Activated CD8-positive, alpha-beta memory T cell treated with anti-CD3 and anti-CD28 coated beads for 1 hour (primary cell): Measurements from ENCODE around the gene ROBO1.
"Not testable (repeated sequence)": the region's sequence is repeated elsewhere in the genome, so short reads cannot be mapped to it uniquely, and the experiment has no call there.

ENCODE experiments used
- DNase-seq, 2 donors: peaks; one replicate each; pipeline ENCODE4 v3.0.0-alpha.2; 2020; ENCODE audit warnings: low read depth in 1 of 2; ENCODE audit errors: extremely low read depth in 1 of 2

The ROBO1 gene

GRCh38 chr3:79558943-79559342 lies 208.9 kb downstream of the ROBO1 start:
- DNase-seq = no peak

- DNase-seq = no peak
Observed at GRCh38 chr3:79555655-79556054, 212.1 kb downstream of the ROBO1 start.

- no peak for DNase-seq
Observed at GRCh38 chr3:79551997-79552396, 215.8 kb downstream of the ROBO1 start.

DNA sequence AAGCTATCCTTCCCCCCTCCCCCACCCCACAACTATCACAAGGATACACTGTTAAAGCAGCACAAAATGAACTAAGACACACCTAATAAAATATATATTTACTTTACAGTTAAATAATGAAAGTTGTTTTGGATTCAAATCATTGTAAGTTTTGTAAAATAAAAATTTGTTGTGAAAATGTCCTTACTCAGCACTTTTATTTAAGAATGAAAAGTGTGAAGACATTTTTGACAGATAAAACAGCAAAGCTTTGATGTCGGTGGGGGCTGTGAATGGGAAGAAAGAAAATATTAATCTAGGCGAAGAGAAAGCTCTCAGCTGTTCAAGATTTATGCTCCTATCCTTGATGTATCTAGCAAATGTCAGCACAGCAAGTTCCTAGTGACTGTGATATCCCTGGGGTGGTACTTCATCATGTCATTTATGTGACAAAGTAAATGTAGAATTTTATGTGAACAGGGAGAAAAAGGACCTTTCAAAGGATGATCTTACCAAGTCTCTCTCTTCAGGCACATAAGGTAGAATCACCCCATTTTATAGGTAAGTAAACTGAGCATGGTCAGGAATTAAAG lies 216.4 kb downstream of the ROBO1 start:
- no peak for DNase-seq

- DNase-seq = no peak
Observed at GRCh38 chr3:79543218-79543982, 224.4 kb downstream of the ROBO1 start.

DNA sequence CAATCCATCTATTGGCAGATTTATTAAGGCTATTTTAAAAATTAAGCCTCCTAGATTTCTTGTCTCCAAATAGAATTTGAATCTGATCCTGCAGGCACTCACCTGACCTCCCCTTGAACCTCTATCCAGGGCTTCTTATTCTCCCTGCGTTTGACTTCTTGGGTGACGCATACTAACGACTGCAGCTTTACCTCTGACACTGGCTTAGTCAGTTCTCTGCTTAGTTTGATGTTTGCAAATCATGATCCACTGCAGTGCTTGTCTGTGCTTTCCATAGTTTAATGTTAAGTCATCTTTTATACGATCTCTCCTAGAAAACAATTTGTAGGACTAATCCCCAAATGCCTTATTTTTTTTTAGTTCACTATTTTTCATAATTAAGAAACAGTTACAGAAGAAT lies 233.1 kb downstream of the ROBO1 start:
- no peak for DNase-seq

GRCh38 chr3:79531566-79532295 lies 236.1 kb downstream of the ROBO1 start:
- no peak for DNase-seq

DNA sequence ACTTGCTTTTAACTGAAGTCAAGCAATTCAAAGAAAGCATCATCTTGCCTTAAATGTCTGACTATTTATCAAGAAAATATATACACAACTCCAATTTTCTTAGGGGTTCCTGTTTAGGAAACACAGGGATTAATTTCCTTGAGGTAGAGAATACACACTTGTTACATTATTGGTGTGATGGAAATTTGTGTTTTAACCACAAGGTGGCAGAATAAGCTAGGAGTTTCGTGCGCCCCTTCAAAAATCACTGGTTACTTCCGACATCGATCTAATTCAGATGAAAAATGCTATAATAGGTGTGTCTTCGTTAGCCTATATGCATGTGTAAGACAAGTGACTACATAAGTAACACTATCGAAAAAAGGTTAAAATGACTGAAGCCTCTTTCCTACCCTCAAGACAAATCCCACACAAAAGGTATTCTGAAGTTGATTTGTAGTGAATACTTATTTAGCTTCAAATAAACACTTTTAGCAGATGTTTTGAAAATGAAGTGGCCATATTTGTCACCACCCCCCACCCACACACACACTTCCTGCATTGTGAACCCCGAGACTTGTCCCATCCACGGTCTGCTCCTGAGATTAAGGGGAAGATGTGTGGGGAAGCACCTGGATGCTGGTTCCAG lies 246.5 kb downstream of the ROBO1 start:
- no peak for DNase-seq

- no peak for DNase-seq
Observed at GRCh38 chr3:79517766-79518413, 249.9 kb downstream of the ROBO1 start.

DNA sequence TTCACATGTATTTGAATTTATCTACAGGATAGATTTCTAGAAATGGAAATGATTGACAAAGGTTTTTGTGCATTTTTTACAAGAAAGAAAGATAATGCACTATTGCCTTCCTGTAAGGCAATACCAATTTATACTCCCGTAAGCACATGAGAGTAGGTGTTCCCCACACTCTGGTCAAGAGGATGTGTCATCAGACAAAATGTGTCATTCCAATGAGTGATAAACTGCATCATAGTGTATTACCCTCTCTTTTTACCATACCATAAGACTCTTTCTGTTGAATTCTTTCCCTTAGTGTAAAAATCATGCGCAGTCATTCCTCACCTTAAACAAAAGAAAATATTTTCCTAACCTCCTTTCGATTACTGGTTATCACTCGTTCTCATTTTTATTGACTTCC lies 251.0 kb downstream of the ROBO1 start:
- DNase-seq = no peak

DNA sequence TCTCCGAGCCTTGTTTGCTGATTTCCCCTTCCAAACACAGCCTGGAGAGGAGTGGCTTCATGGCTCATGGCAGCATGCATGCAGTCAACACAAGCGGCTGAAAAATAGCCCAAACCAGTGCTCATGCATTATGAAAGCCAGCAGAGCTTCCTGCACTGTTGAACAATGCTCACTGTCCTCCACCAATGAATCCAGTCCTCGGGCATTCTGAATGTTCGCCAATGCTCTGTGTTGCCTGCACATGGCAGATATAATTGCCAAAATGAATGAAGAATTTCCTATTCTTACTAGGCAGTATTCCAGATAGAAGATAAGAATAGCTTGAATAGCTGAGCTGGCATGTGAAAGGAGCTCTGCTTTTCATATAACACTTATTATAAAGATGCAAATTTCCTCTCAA lies 252.7 kb downstream of the ROBO1 start:
- DNase-seq = no peak

GRCh38 chr3:79514069-79514468 lies 253.7 kb downstream of the ROBO1 start:
- no peak for DNase-seq

- no peak for DNase-seq
Observed at GRCh38 chr3:79506751-79507150, 261.0 kb downstream of the ROBO1 start.

DNA sequence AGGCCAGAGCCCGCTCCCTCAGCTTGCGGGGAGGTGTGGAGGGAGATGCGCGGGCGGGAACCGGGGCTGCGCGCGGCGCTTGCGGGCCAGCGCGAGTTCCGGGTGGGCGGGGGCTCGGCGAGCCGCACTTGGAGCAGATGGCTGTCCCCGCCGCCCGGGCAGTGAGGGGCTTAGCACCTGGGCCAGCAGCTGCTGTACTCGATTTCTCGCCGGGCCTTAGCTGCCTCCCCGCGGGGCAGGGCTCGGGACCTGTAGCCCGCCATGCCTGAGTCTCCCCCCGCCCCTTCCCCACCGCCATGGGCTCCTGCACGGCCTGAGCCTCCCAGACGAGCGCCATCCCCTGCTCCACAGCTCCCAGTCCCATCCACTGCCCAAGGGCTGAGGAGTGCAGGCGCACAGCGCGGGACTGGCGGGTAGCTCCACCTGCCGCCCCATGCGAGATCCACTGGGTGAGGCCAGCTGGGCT lies 265.5 kb downstream of the ROBO1 start:
- not testable (repeated sequence) for DNase-seq

DNA sequence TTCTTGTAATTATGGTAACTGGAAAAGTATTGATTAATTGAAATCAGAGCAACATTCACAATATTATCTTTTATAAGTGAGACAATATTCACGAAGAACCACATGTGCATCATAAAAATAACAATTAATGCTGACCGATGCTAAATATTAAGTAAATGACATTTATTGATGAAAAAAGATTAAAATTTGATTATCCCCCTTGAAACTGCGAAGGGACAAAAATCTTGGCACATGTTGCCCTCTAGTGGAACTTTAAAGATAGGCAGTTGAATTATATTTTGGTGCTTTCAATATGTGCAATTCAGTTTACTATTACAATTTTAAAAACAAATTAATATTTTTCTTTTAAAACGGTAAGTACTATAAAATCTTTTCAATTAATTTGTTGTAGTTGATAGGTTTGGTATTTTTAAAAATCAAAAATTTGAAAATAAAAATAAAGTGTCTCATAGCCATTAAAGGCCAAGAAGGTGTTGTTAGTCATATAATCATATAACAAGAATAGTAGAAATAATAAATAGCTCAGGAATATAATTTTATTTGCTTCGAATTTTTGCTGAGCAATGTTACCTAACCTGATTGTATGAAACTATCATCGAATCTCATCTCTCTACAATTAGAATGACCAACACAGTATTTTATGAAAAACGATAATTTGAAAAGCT lies 270.2 kb downstream of the ROBO1 start:
- DNase-seq = no peak

- no peak for DNase-seq
Observed at GRCh38 chr3:79491029-79491641, 276.7 kb downstream of the ROBO1 start.

- no peak for DNase-seq
Observed at GRCh38 chr3:79490165-79491028, 277.4 kb downstream of the ROBO1 start.

DNA sequence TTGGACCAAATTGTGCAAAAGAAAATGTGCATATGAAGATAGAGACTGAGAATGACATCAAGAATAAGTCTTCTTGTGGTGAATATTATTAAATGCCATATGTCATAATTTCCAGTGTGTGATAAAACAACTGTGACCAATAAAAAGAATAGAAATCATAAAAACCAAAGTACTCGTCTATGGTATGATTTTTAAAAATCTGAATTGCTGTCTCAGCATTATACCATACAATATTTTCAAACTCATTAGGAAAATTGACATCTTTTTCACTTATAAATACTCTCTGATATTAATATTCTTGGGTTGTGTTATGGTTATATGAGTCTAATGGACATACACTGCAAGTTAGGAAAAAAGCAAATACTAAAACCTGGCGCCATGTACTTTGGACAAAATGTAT lies 279.4 kb downstream of the ROBO1 start:
- DNase-seq = no peak

- DNase-seq = no peak
Observed at GRCh38 chr3:79480746-79481145, 287.1 kb downstream of the ROBO1 start.
